ENCODE measurements around the gene SIL1.

- TF ChIP-seq CTCF (IDR thresholded peaks at IDR 0.05) (no peak), POLR2AphosphoS5 (IDR thresholded peaks at IDR 0.05) (no peak), POLR2A (IDR thresholded peaks at IDR 0.05) (no peak), EP300 (IDR thresholded peaks at IDR 0.05) (no peak)
Measured at GRCh38 chr5:138986186-138986800, 211.9 kb downstream of the SIL1 start.
